Ishikawa (cell line): ENCODE data around the gene FERMT3.

Experiments used
- CEBPB ChIP-seq: IDR thresholded peaks from 2 replicates; pipeline ENCODE4 v1.6.1; 2012
- CREB1 ChIP-seq: IDR thresholded peaks from 2 replicates; pipeline ENCODE4 v1.6.1; 2012; ENCODE audit warnings: low read depth
- EGR1 ChIP-seq: IDR thresholded peaks from 2 replicates; pipeline ENCODE4 v1.6.1; 2012
- EP300 ChIP-seq: IDR thresholded peaks from 2 replicates; pipeline ENCODE4 v1.6.1; 2012; ENCODE audit warnings: borderline replicate concordance
- MAX ChIP-seq: IDR thresholded peaks from 2 replicates; pipeline ENCODE4 v1.6.1; 2012
- NFIC ChIP-seq: IDR thresholded peaks from 2 replicates; pipeline ENCODE4 v1.6.1; 2012
- RAD21 ChIP-seq: IDR thresholded peaks from 2 replicates; pipeline ENCODE4 v1.6.1; 2012; ENCODE audit warnings: low read depth
- TAF1 ChIP-seq: IDR thresholded peaks from 2 replicates; pipeline ENCODE4 v1.6.1; 2012; ENCODE audit warnings: low read depth, mild to moderate bottlenecking
- TCF12 ChIP-seq: IDR thresholded peaks from 2 replicates; pipeline ENCODE4 v1.6.1; 2012; ENCODE audit warnings: low read depth
- TEAD4 ChIP-seq: IDR thresholded peaks from 2 replicates; pipeline ENCODE4 v1.6.1; 2012
- YY1 ChIP-seq: IDR thresholded peaks from 2 replicates; pipeline ENCODE4 v1.6.1; 2012; ENCODE audit warnings: low read depth
- ZBTB7A ChIP-seq: IDR thresholded peaks from 2 replicates; pipeline ENCODE4 v1.6.1; 2012; ENCODE audit warnings: low read depth
- TF ChIP-seq, protein P1 (sequence below): IDR thresholded peaks from 2 replicates; pipeline ENCODE4 v1.6.1; 2012
- TF ChIP-seq, protein P2 (sequence below): IDR thresholded peaks from 2 replicates; pipeline ENCODE4 v1.6.1; 2012; ENCODE audit warnings: low read depth, mild to moderate bottlenecking

The FERMT3 gene

GRCh38 chr11:64170419-64170818, 36.1 kb upstream of the FERMT3 start:
- TF ChIP-seq TCF12 (no peak), CEBPB (no peak), ZBTB7A (no peak), TEAD4 (no peak), EP300 (no peak), EGR1 (no peak), TAF1 (no peak), NFIC (no peak), MAX (no peak), YY1 (no peak)
- TF ChIP-seq, protein P1, sequence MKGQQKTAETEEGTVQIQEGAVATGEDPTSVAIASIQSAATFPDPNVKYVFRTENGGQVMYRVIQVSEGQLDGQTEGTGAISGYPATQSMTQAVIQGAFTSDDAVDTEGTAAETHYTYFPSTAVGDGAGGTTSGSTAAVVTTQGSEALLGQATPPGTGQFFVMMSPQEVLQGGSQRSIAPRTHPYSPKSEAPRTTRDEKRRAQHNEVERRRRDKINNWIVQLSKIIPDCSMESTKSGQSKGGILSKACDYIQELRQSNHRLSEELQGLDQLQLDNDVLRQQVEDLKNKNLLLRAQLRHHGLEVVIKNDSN, result no peak
- TF ChIP-seq, protein P2, sequence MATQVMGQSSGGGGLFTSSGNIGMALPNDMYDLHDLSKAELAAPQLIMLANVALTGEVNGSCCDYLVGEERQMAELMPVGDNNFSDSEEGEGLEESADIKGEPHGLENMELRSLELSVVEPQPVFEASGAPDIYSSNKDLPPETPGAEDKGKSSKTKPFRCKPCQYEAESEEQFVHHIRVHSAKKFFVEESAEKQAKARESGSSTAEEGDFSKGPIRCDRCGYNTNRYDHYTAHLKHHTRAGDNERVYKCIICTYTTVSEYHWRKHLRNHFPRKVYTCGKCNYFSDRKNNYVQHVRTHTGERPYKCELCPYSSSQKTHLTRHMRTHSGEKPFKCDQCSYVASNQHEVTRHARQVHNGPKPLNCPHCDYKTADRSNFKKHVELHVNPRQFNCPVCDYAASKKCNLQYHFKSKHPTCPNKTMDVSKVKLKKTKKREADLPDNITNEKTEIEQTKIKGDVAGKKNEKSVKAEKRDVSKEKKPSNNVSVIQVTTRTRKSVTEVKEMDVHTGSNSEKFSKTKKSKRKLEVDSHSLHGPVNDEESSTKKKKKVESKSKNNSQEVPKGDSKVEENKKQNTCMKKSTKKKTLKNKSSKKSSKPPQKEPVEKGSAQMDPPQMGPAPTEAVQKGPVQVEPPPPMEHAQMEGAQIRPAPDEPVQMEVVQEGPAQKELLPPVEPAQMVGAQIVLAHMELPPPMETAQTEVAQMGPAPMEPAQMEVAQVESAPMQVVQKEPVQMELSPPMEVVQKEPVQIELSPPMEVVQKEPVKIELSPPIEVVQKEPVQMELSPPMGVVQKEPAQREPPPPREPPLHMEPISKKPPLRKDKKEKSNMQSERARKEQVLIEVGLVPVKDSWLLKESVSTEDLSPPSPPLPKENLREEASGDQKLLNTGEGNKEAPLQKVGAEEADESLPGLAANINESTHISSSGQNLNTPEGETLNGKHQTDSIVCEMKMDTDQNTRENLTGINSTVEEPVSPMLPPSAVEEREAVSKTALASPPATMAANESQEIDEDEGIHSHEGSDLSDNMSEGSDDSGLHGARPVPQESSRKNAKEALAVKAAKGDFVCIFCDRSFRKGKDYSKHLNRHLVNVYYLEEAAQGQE, result no peak

- TF ChIP-seq TAF1, result no peak
- no peak for TF ChIP-seq CREB1
- TF ChIP-seq YY1, result no peak
- TF ChIP-seq, protein P2, result no peak
- TF ChIP-seq EP300, result no peak
- TF ChIP-seq TCF12, result no peak
- TF ChIP-seq TEAD4, result no peak
- no peak for TF ChIP-seq CEBPB
Observed at GRCh38 chr11:64173616-64174355, 32.7 kb upstream of the FERMT3 start.

- no peak for TF ChIP-seq RAD21
- TF ChIP-seq TCF12, result no peak
- TF ChIP-seq CEBPB, result no peak
- TF ChIP-seq ZBTB7A, result no peak
- TF ChIP-seq MAX, result no peak
Observed at GRCh38 chr11:64176751-64177150, 29.8 kb upstream of the FERMT3 start.

GRCh38 chr11:64178203-64178602, 28.3 kb upstream of the FERMT3 start:
- TF ChIP-seq EP300 (no peak), CEBPB (no peak), ZBTB7A (no peak), EGR1 (no peak), TEAD4 (no peak), RAD21 (no peak), MAX (no peak)
- TF ChIP-seq, protein P2, result no peak
- TF ChIP-seq, protein P1, result no peak
